BLaER1 (cell line): ENCODE data around the gene SERPINB6.
"Not testable (repeated sequence)": the region's sequence is repeated elsewhere in the genome, so short reads cannot be mapped to it uniquely, and the experiment has no call there.

ENCODE experiments used
- H3K27ac ChIP-seq: shearing (Covaris generic); formaldehyde crosslinking; 2 replicates; pipeline ENCODE4 v1.8.1; 2022
- H3K27me3 ChIP-seq: shearing (Covaris generic); formaldehyde crosslinking; 2 replicates; pipeline ENCODE4 v1.8.1; 2022
- H3K36me3 ChIP-seq: shearing (Covaris generic); formaldehyde crosslinking; 2 replicates; pipeline ENCODE4 v1.8.1; 2022
- H3K4me1 ChIP-seq: shearing (Covaris generic); formaldehyde crosslinking; 2 replicates; pipeline ENCODE4 v1.8.1; 2022
- H3K4me2 ChIP-seq: shearing (Covaris generic); formaldehyde crosslinking; 2 replicates; pipeline ENCODE4 v1.8.1; 2022
- H3K4me3 ChIP-seq: shearing (Covaris generic); formaldehyde crosslinking; 2 replicates; pipeline ENCODE4 v1.8.1; 2022
- H3K9ac ChIP-seq: shearing (Covaris generic); formaldehyde crosslinking; 2 replicates; pipeline ENCODE4 v1.8.1; 2022
- H3K9me3 ChIP-seq: shearing (Covaris generic); formaldehyde crosslinking; 2 replicates; pipeline ENCODE4 v1.8.1; 2022
- H4K20me1 ChIP-seq: shearing (Covaris generic); formaldehyde crosslinking; 2 replicates; pipeline ENCODE4 v1.8.1; 2022
- Cebpa-rat ChIP-seq: shearing (Covaris generic); IDR thresholded peaks from 2 replicates; pipeline ENCODE4 v1.8.1; 2022

The SERPINB6 gene

GRCh38 chr6:2931970-2932748 is 39.2 kb downstream of the SERPINB6 start:
- no peak overlapping the region for H3K27ac ChIP-seq
- H3K9ac ChIP-seq = no peak overlapping the region
- H3K4me2 ChIP-seq = peak overlapping the region; percentile 47
- no peaks in the 10 kb centered on the region for H3K27me3 ChIP-seq
- H4K20me1 ChIP-seq = no peaks in the 10 kb centered on the region
- no peak for TF ChIP-seq Cebpa-rat
- peaks cover 6% of the 10 kb centered on the region; the same call in 1 of the 2 replicates for H3K4me1 ChIP-seq
- H3K4me3 ChIP-seq = no peak overlapping the region
- peaks cover 16% of the 10 kb centered on the region for H3K9me3 ChIP-seq
- H3K36me3 ChIP-seq = no peaks in the 10 kb centered on the region

- peaks cover 16% of the 10 kb centered on the region for H3K9me3 ChIP-seq
- no peak for TF ChIP-seq Cebpa-rat
- H3K27me3 ChIP-seq = no peaks in the 10 kb centered on the region
- H3K27ac ChIP-seq = no peak overlapping the region
- peaks cover 6% of the 10 kb centered on the region; the same call in 1 of the 2 replicates for H3K4me1 ChIP-seq
- no peak overlapping the region for H3K4me3 ChIP-seq
- H3K9ac ChIP-seq = no peak overlapping the region
- no peak overlapping the region for H3K4me2 ChIP-seq
- H4K20me1 ChIP-seq = no peaks in the 10 kb centered on the region
- no peaks in the 10 kb centered on the region for H3K36me3 ChIP-seq
These were observed 40.3 kb downstream of the SERPINB6 start for GRCh38 chr6:2931055-2931454.

- not testable (repeated sequence) for H3K4me3 ChIP-seq, H4K20me1 ChIP-seq, H3K4me2 ChIP-seq, H3K36me3 ChIP-seq, H3K4me1 ChIP-seq, H3K27ac ChIP-seq, H3K27me3 ChIP-seq, H3K9ac ChIP-seq
- H3K9me3 ChIP-seq = peaks cover 16% of the 10 kb centered on the region
These were observed 43.4 kb downstream of the SERPINB6 start for GRCh38 chr6:2927931-2928330.

- not testable (repeated sequence) for H3K4me1 ChIP-seq, H3K9ac ChIP-seq, H3K27me3 ChIP-seq, H4K20me1 ChIP-seq, H3K36me3 ChIP-seq, H3K4me3 ChIP-seq, H3K4me2 ChIP-seq, H3K27ac ChIP-seq
- H3K9me3 ChIP-seq = peaks cover 16% of the 10 kb centered on the region
These were observed 45.3 kb downstream of the SERPINB6 start for GRCh38 chr6:2925842-2926747.

GRCh38 chr6:2921520-2922115 is 49.7 kb downstream of the SERPINB6 start:
- no peaks in the 10 kb centered on the region for H3K27me3 ChIP-seq
- no peak overlapping the region for H3K4me2 ChIP-seq
- H3K9ac ChIP-seq = no peak overlapping the region
- H3K9me3 ChIP-seq = no peaks in the 10 kb centered on the region
- H3K36me3 ChIP-seq = no peaks in the 10 kb centered on the region
- H3K4me3 ChIP-seq = no peak overlapping the region
- no peaks in the 10 kb centered on the region for H4K20me1 ChIP-seq
- H3K27ac ChIP-seq = no peak overlapping the region
- TF ChIP-seq Cebpa-rat = no peak
- H3K4me1 ChIP-seq = no peaks in the 10 kb centered on the region

GRCh38 chr6:2920671-2921112 is 50.7 kb downstream of the SERPINB6 start:
- Histone ChIP-seq H3K9me3 (no peaks in the 10 kb centered on the region), H3K36me3 (no peaks in the 10 kb centered on the region), H3K27me3 (no peaks in the 10 kb centered on the region), H3K4me3 (no peak overlapping the region), H3K4me2 (no peak overlapping the region), H3K4me1 (no peaks in the 10 kb centered on the region), H3K9ac (no peak overlapping the region), H3K27ac (no peak overlapping the region), H4K20me1 (no peaks in the 10 kb centered on the region)
- TF ChIP-seq Cebpa-rat = no peak

- Histone ChIP-seq H3K27me3 (no peaks in the 10 kb centered on the region), H3K4me3 (no peak overlapping the region), H3K36me3 (no peaks in the 10 kb centered on the region), H3K9me3 (no peaks in the 10 kb centered on the region), H3K4me1 (no peaks in the 10 kb centered on the region), H3K4me2 (no peak overlapping the region), H3K9ac (no peak overlapping the region), H3K27ac (no peak overlapping the region), H4K20me1 (no peaks in the 10 kb centered on the region)
- TF ChIP-seq Cebpa-rat = no peak
These were observed 51.5 kb downstream of the SERPINB6 start for GRCh38 chr6:2919886-2920285.

GRCh38 chr6:2919401-2919800 is 52.0 kb downstream of the SERPINB6 start:
- Histone ChIP-seq H3K4me1 (no peaks in the 10 kb centered on the region), H3K9me3 (no peaks in the 10 kb centered on the region), H4K20me1 (no peaks in the 10 kb centered on the region), H3K36me3 (no peaks in the 10 kb centered on the region), H3K27me3 (no peaks in the 10 kb centered on the region), H3K4me3 (no peak overlapping the region), H3K27ac (no peak overlapping the region), H3K4me2 (no peak overlapping the region), H3K9ac (no peak overlapping the region)
- TF ChIP-seq Cebpa-rat = no peak

- H3K36me3 ChIP-seq = no peaks in the 10 kb centered on the region
- no peak overlapping the region for H3K9ac ChIP-seq
- no peaks in the 10 kb centered on the region for H3K4me1 ChIP-seq
- no peaks in the 10 kb centered on the region for H3K27me3 ChIP-seq
- no peaks in the 10 kb centered on the region for H3K9me3 ChIP-seq
- H3K4me2 ChIP-seq = no peak overlapping the region
- no peak overlapping the region for H3K4me3 ChIP-seq
- no peak for TF ChIP-seq Cebpa-rat
- H3K27ac ChIP-seq = no peak overlapping the region
- no peaks in the 10 kb centered on the region for H4K20me1 ChIP-seq
These were observed 52.4 kb downstream of the SERPINB6 start for GRCh38 chr6:2918936-2919335.
